ENCODE results near the gene NFAM1. TPM values are rescaled to one million over a fixed set of nuclear protein-coding genes. Genes with fewer than 3 reads are reported as not detected.

The NFAM1 gene
- total and polyA plus RNA-seq, 2 experiments from 2014 or later, result 0.11 to 0.49 TPM

GRCh38 chr22:42462016-42462415 lies 29.8 kb upstream of the NFAM1 start (continued):
- no peak for TF ChIP-seq ZNF462 (CRISPR knock-in tag; IDR thresholded peaks at IDR 0.05)
- TF ChIP-seq EZH2 (IDR thresholded peaks at IDR 0.05; ENCODE audit: low read depth, unreplicated experiment), result no peak
- TF ChIP-seq CTCF (conservative IDR thresholded peaks at IDR 0.05; ENCODE audit: low read depth in 2 of 2), result no peak

GRCh38 chr22:42461511-42461910 lies 29.3 kb upstream of the NFAM1 start:
- no peak overlapping the region; the same call in 1 of the 2 replicates for H3K27ac Mint-ChIP-seq
- Histone ChIP-seq H3K4me2 (no peak overlapping the region; the same call in 1 of the 2 replicates), H3K4me1 (ENCODE audit: insufficient read depth) (peaks cover 20% of the 10 kb centered on the region), H3K9me2 (ENCODE audit: insufficient read depth) (no peaks in the 10 kb centered on the region), H3F3A (replicated peaks; ENCODE audit: low read depth) (no peaks in the 10 kb centered on the region; the same call in 1 of the 2 replicates), H3K79me2 (replicated peaks; ENCODE audit: insufficient read depth) (no peaks in the 10 kb centered on the region), H2AFZ (no peak overlapping the region), H3K27ac (ENCODE audit: low read depth) (no peak overlapping the region), H4K20me1 (replicated peaks; ENCODE audit: insufficient read depth) (no peaks in the 10 kb centered on the region; the same call in 1 of the 2 replicates), H3K36me3 (ENCODE audit: insufficient read depth) (no peaks in the 10 kb centered on the region), H3K27me3 (ENCODE audit: insufficient read depth) (no peaks in the 10 kb centered on the region), H3K4me3 (no peak overlapping the region)
- DNase-seq (ENCODE audit: low spot score) (peak; percentile 72), ATAC-seq (peak; percentile 91)
- no peaks in the 10 kb centered on the region; the same call in 2 of the 3 replicates for H3K9me3 Mint-ChIP-seq
- H3K4me1 Mint-ChIP-seq, result peaks cover 35% of the 10 kb centered on the region
- H3K4me3 Mint-ChIP-seq, result no peak overlapping the region
- H3K36me3 Mint-ChIP-seq (ENCODE audit: low read depth), result no peaks in the 10 kb centered on the region
- H3K27me3 Mint-ChIP-seq (ENCODE audit: insufficient read depth, low read depth, poor library complexity), result peaks cover 22% of the 10 kb centered on the region
- TF ChIP-seq EZH2 (IDR thresholded peaks at IDR 0.05; ENCODE audit: low read depth, unreplicated experiment) (no peak), NANOG (IDR thresholded peaks at IDR 0.05; ENCODE audit: borderline replicate concordance) (no peak), ETS1 (IDR thresholded peaks at IDR 0.05) (no peak), ZNF462 (CRISPR knock-in tag; IDR thresholded peaks at IDR 0.05) (no peak), CREB1 (CRISPR knock-in tag; IDR thresholded peaks at IDR 0.05; ENCODE audit: low read depth) (no peak)

Data from GM23338 (cell line).